GM18508 (cell line): ENCODE data around the gene SLN.

Experiments used
- ATAC-seq: cut with Tn5 transposase; IDR thresholded peaks from one replicate; pipeline ENCODE4 v1.9.1; 2021; ENCODE audit warnings: moderate number of reproducible peaks; ENCODE audit not compliant: insufficient read depth, unreplicated experiment

The SLN gene

DNA sequence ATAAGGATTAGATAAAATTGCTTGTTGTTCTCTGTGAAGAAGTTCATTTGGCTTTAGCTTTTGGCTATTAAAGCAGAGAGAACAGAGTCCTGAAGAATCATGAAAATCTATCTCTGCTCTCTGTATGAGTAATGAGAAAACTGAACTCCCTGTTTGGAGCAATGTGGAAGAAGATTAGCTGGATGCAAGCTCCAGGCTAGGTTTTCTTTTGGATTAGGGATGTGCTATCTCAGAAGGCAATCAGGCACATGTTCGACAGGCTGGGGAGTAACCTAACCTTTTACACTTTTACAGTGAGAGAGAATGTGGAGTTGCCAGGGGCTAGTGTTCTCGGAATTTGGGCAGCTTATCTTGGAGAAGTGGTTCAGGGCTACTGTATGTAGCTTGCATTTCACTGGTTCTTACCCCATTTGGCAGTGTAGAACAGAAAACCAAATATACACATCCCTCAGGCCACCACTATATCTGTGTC is 8.5 kb upstream of the SLN start:
- no peak for ATAC-seq

DNA sequence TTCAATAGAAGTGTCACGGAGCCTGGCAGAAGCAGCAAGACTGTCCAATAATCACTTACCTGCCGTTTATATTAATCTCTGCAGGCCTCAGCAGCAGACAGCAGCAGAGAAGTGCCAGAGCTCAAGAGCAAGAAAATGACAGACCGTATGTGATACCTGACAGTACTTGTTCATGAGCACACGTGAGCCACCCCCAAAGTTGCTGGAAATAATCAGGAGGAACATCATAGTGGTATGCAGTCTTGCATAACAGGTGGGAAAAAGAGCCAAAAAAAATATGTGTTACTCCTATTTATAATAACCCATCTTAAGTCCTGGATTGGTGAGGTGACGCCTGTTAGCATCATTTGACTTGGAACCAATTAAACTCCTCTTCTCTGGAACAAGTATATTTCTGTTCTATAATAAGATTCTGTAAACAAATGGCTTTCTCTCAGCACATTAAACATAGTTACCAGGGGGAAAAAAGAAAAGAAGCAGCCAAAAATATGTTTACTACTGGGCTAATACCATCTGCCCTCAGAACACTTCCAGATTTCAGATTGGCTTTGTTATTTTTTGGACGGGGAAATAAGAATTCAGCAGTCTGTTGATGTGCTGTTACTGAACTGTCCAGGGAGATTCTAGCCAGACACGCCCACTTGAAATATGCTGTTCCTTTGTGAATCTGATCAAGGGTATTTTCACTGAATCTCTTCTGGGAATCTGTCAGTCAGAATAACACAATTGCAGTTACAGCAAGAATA is 7.9 kb upstream of the SLN start:
- no peak for ATAC-seq

DNA sequence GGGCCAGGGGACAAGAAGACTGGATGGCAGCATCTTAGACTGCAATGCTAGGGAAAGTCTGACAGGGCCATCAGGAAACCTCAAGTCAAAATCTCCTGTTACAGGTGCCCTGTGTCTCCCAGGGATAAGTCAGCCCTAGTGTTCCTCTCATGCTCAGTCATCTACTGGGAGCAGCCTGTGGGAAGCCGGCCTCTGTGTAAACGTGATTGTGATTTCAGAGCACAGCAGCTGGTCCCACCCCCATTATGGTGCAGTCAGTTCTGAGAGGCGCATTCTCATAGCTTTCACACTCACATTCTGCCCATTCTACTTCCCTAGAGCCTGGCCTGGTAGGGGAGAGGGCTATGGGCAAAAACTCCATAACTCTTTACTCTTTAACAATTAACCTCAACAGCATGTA is 7.2 kb upstream of the SLN start:
- ATAC-seq: no peak

DNA sequence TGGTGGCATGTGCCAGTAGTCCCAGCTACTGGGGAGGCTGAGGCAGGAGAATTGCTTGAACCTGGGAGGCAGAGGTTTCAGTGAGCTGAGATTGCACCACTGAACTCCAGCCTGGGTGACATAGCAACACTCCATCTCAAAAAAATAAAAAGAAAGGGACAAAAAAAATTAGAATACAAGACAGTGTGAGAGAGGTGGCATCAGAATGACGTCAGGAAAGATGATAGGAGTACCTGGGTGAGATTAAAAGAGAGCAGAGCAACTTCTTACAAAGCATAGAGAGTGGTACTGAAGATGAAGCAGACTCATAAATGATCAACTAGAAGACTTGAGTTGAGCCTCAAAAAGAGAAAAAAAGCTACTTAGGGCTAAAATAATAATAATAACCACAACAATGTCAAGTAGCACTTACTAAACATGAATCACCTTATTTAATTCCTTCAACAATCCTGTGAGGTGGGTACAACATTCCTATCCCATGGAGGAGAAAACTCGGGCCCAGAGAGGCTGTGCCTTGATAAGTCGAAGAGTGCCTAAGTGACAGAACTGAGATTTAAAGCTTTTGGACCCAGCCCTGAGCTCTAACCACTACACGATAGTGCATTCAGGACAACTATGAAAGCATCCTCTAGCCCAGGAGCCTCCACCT is 5.2 kb upstream of the SLN start:
- no peak for ATAC-seq

GRCh38 chr11:107713009-107713408 is 1.2 kb upstream of the SLN start:
- no peak for ATAC-seq

- no peak for ATAC-seq
Measured at GRCh38 chr11:107710301-107710700, 1.6 kb downstream of the SLN start.

- ATAC-seq: no peak
Measured at GRCh38 chr11:107708792-107709191, 3.1 kb downstream of the SLN start.

- ATAC-seq: no peak
Measured at GRCh38 chr11:107707807-107708206, 4.0 kb downstream of the SLN start.

- ATAC-seq: no peak
Measured at GRCh38 chr11:107707215-107707671, 4.6 kb downstream of the SLN start.

DNA sequence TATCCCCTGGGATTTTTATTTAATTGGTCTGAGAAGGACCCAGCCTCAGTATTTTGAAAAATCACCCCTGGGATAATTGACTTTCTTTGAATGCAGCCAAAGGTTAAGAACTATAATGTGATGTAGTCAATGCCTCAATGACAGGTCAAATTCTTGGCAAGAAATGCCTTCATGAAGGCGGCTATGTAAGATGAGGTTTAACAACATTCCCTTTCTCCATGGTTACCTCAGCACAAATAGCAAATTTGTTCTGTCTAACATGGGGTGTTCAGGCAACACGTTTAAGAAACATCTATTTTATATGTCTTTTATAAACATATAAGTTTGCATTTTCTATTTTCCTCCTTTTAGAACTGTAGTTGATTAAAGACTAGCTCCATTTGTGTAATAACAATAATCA is 5.3 kb downstream of the SLN start:
- ATAC-seq: no peak

DNA sequence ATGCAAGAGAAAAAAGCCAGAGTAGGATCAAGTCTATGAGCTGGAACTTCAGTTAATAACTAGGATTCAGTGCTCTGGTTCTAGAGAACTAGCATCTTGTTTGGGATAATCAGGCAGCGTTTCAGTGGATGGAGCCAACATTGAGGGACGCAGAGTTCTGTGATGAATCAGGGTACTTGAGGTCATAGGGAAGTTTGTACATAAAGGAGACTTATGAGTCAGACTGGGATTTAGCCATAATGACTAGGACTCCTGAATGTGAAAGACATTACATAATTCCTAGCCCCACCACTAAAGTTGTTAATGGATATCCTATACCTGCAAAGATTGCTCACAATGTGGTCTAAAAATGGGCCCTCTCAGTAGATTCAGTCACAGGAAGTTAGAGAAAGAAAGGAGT is 6.8 kb downstream of the SLN start:
- no peak for ATAC-seq

- no peak for ATAC-seq
Measured at GRCh38 chr11:107704451-107704850, 7.4 kb downstream of the SLN start.

- ATAC-seq: no peak
Measured at GRCh38 chr11:107702723-107703122, 9.1 kb downstream of the SLN start.

GRCh38 chr11:107702109-107702660 is 9.7 kb downstream of the SLN start:
- no peak for ATAC-seq

DNA sequence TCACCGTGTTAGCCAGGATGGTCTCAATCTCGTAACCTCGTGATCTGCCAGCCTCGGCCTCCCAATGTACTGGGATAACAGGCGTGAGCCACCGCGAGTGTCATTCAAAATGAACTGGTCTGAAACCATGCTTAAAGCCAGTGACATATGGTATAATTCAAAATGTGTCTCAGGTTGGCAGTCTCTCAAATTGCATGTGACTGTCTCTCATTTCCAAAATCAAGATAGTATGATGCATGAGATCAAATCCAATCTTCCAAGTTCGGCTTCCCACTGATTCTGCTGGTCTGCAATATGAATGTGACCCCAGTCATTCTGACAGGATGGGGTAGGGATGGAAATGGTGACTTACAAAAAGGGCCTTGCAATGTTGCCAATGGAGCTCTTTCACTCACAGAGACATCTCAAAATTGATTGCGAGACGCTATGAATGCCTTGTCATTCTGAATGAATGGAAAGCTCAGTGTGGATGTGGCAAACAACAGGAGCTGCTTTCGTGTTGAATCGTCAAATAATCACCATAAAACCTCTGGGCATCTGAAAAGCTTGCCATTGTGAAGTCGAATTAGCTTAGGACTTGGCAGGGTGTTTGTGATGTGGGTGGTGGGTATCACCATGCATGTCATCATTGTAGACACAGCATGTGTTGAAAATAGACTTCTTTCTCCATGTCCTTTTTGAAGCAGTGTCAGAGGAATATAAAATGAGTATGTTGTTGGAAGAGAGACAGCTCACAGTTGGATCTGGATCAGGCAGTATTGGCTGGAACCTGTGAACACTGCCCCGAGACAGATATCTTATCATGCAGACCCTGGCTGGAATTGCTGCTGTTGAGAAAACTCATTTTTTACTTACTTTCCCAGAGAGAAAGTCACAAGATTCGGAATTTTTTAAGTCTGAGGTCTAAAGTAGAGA is 12.2 kb downstream of the SLN start:
- ATAC-seq: no peak

GRCh38 chr11:107697291-107697690 is 14.6 kb downstream of the SLN start:
- ATAC-seq: no peak

GRCh38 chr11:107696140-107696539 is 15.7 kb downstream of the SLN start:
- ATAC-seq: no peak

DNA sequence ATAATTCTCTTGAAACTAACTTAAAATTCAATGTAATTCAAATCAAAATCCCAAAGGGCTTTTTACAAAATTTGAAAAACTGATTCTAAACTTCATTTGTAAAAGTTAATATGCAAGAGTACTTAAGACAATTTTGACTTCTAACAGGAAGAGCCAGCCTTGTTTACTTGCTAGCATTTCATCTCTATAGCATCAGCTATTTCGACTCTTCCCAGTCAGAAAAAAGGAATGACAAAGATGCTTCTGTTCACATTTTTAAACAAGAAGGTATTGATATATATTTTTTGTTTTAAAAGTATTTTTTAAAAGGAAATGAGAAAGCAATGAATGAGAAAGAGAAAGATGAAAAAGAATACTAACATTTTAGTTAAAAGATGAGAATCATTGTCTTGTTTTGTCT is 16.4 kb downstream of the SLN start:
- no peak for ATAC-seq

DNA sequence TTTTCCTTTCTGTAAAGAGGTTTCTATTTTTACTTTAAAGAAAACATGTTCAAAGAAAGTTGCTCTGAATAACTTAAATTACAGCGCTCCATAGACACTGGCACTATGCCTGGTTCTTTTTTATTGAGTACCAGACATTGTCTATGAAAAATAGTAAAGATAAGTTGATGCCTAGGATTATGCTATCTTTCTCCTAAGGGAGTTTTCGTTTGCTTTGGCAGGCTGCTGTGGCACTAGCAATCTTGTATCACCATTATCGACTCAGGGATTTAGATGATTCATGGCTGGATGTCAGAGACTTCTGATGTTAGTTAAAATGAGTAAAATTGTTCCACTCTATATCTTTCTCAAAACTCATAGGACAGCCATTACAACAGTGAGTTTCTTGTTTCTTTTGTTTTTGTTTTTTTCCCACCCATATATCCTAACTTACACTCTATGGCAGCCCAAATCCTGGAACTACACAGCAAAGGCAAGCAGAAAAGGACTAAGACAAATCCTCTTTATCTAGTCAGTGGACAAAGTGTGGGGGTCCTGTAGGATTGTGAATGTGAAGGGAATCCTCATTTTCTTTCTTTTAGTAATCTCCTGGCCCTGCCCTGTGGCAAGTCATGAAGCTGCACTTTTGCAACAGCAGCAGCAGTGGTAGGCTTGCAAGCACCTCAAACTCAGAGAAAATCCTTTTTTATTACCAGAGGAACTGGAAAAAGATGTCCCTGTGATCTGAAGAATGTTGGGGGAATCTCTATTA is 20.7 kb downstream of the SLN start:
- ATAC-seq: no peak
